GM18511 (cell line): ENCODE data around the gene KDM6A.
"Not testable (repeated sequence)": the region's sequence is repeated elsewhere in the genome, so short reads cannot be mapped to it uniquely, and the experiment has no call there.

Experiments used
- ATAC-seq: cut with Tn5 transposase; IDR thresholded peaks from one replicate; pipeline ENCODE4 v1.9.1; 2021; ENCODE audit warnings: mild to moderate bottlenecking, moderate library complexity; ENCODE audit not compliant: unreplicated experiment

The KDM6A gene

GRCh38 chrX:44884944-44885343, 12.0 kb downstream of the KDM6A start:
- ATAC-seq: no peak

GRCh38 chrX:44889824-44890223, 16.8 kb downstream of the KDM6A start:
- no peak for ATAC-seq

DNA sequence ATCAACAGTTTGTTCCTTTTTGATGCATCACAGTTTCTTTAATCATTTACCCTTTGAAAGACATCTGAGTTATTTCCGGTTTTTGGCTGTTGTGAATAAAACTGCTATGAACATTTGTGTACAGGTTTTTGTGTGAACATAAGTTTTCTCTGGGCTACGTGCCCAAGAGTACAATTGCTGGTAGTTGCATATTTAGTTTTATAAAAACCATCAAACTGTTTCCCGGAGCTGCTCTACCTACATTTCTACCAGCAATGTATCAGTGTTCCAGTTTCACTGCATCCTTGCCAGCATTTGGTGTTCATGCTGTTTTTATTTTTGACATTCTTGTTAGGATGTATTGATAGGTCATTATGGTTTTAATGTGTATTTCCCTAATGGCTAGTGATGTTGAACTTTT, 17.3 kb downstream of the KDM6A start:
- ATAC-seq: no peak

DNA sequence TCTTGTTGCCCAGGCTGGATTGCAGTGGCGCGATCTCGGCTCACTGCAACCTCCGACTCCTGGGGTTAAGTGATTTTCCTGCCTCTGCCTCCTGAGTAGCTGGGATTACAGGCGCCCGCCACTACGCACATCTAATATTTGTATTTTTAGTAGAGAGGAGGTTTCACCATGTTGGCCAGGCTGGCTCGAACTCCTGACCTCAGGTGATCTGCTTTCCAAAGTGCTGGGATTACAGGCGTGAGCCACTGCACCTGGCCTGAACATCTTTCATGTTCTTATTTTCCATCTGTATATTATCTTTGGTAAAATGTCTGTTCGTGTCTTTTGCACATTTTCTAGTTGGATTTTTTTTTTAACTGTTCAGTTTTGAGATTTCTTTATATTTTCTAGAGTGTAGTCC, 17.7 kb downstream of the KDM6A start:
- ATAC-seq: not testable (repeated sequence)

DNA sequence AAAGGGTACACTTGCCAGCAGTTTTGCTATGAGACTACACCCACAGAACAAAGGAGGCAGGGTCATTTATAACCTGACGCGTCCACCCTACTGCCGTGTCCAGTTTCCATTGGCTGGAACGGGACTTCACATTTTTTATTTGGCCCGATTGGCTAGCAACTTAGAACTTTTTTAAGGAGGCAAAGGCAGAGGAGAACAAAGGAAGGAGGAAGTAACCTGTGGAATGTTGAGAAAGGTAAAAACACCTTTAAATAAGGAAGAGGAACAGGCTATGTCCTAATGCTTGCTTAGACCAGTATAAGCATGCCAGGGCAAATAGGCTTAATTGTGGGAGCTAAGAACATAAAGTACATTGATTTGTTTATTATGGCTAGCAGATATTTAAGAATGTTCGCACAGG, 18.7 kb downstream of the KDM6A start:
- no peak for ATAC-seq

DNA sequence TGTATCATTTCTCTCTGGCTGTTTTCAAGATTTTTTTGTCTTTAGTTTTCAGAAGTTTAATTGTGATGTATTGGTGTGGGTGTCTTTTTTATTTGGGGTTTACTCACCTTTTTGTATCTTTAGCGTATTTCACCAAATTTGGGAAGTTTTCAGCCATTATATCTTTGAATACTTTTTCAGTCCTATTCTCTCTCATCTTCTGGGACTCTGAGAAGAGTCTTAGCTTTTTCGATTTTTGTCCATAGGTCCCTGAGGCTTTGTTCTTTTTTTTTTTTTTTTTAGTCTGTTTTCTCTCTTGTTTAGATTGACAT, 23.8 kb downstream of the KDM6A start:
- ATAC-seq: no peak

DNA sequence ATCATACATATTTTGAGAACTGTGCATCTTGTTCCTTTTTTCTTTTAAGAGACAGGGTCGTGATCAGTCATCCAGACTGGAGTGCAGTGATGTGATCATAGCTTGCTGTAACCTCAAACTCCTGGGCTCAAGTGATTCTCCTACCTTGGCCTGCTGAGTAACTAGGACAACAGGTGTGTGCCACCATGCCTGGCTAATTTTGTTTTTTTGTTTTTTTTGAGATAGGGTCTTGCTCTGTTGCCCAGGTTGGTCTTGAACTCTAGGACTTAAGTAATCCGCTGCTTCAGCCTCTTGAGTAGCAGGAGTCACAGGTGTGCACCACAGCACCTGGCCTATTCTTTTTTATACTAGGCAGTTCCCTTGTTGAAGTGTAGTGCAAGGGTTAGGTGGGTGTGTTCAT, 24.6 kb downstream of the KDM6A start:
- ATAC-seq: no peak

DNA sequence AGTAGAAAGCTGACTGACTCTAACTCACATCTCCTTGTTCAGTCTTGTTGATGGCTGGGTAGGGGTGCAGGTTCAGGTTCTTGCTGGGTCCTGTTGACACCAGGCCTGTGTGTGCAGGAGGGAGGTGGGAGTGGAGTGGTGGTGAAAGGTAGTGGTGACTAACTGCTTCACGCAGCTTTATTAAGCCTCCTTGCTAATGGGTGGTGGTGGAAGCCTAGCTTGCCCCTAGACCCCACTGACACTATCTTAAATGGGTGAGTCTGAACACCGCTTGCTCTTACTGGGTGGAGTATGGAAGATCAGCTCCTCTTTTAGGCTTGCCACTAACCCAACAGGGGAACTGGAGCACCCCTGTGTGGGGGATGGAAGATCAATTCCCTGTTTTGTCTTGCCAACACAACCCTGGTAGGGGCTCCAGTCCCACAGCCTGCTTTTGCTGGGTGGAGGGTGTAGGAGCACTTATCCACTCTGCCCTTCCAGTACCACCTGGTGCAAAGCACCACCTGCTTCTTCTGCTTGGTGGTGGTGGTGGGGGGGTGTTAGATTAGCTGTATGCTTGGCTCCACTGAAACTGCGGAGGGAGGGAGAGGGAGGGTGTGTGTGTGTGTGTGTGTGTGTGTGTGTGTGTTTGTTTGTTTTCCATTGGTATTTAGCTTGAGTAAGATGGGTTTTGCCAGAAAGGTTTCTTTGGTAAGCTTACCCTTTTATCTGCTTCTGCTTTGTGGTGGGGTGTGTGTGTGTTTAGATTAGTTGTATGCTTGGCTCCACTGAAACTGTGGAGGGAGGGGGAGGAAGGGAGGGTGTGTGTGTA, 25.6 kb downstream of the KDM6A start:
- peak; percentile 39 for ATAC-seq

DNA sequence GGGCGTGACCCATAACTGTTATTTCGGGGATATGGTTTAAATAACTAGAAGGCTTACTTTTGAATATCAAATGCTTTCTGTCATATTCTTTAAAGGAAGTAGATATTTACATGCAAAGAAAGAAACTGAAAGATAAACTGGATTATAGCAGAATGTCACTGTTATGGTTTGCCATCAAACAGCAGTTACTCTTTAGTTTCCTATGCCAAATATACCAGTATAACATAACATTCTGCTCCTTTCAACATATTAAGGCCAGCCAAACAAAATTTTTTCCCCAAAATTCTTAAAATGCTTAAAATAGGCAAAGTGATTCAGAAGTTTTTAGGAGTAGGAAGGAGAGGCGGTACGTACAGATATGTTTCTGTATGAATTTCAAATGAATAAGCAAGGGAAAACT, 27.0 kb downstream of the KDM6A start:
- ATAC-seq: no peak

DNA sequence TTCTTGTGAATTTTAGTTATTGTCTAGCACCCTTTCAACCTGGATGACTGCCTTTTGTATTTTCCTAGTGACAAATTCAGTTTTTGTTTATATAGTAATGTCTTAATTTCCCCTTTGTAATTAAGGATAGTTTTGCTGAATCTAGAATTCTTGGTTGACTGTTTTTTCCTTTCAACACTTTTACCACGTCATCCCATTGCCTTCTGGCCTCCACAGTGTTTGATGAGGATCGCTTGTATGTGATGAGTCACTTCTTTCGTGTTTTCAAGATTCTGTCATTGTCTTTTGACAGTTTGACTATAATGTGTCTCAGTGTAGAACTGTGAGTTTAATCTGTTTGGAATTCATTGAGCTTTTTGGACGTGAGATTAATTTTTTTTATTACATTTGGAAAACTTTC, 30.1 kb downstream of the KDM6A start:
- no peak for ATAC-seq

- peak; percentile 45 for ATAC-seq
Measured at GRCh38 chrX:44903830-44904530, 31.0 kb downstream of the KDM6A start.

GRCh38 chrX:44904542-44905115, 31.6 kb downstream of the KDM6A start:
- no peak for ATAC-seq

DNA sequence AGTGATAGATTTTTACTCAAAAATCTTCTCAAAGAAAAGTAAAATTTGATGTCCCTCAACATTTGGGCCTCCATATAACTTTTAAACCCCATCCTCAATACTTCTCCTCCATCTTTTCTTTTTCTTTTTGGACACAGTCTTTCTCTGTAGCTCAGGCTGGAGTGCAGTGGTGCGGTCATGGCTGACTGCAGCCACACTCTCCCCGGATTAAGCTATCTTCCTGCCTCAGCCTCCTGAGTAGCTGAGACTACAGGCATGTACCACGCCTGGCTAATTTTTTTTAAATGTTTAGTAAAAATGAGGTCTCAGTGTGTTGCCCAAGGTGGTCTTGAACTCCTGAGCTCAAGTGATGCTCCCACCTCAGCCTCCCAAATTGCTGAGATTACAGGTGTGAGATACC, 33.1 kb downstream of the KDM6A start:
- ATAC-seq: peak; percentile 68

DNA sequence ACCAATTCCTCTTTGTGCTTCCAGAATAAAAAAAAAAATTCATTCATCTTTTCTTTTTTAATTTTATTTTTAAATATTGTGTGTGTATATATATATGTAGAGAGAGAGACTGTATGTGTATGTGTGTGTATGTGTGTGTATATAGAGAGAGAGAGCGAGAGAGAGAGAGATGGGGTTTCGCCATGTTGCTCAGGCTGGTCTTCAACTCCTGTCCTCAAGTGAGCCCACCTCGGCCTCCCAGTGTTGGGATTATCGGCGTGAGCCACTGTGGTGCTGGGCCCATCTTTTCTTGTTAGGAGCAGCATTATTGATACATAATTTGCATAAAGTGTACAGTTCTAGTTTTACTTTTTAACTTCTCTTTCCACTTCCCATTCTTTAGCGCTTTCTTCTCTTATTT, 33.6 kb downstream of the KDM6A start:
- ATAC-seq: peak; percentile 36

DNA sequence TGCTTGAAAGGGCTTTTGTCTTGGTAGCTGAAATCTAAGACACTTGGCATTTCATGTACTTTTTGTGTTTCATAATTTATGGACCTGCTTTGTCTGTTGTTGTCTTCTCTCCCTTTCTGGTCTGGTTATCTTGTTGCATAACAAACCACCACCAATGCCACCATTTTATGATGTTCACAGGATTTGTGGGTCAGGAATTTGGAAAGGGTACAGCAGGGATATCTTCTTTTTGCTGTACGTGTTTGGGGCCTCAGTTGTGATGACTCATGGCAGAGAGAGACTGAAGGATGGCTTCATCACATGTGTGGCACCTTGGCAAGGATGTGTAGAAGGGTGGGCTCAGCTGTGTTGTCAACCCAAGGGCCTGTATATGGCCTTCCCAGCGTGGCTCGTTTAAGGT, 35.2 kb downstream of the KDM6A start:
- ATAC-seq: no peak

GRCh38 chrX:44908827-44909226, 35.8 kb downstream of the KDM6A start:
- ATAC-seq: no peak

GRCh38 chrX:44910508-44910907, 37.5 kb downstream of the KDM6A start:
- not testable (repeated sequence) for ATAC-seq

DNA sequence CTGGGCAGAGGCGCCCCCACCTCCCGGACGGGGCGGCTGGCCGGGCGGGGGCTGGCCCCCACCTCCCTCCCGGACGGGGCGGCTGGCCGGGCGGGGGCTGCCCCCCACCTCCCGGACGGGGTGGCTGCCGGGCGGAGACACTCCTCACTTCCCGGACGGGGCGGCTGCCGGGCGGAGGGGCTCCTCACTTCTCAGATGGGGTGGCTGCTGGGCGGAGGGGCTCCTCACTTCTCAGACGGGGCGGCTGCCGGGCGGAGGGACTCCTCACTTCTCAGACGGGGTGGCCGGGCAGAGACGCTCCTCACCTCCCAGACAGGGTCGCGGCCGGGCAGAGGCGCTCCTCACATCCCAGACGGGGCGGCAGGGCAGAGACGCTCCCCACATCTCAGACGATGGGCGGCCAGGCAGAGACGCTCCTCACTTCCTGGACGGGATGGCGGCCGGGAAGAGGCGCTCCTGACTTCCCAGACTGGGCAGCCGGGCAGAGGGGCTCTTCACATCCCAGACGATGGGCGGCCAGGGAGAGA, 38.1 kb downstream of the KDM6A start:
- not testable (repeated sequence) for ATAC-seq

DNA sequence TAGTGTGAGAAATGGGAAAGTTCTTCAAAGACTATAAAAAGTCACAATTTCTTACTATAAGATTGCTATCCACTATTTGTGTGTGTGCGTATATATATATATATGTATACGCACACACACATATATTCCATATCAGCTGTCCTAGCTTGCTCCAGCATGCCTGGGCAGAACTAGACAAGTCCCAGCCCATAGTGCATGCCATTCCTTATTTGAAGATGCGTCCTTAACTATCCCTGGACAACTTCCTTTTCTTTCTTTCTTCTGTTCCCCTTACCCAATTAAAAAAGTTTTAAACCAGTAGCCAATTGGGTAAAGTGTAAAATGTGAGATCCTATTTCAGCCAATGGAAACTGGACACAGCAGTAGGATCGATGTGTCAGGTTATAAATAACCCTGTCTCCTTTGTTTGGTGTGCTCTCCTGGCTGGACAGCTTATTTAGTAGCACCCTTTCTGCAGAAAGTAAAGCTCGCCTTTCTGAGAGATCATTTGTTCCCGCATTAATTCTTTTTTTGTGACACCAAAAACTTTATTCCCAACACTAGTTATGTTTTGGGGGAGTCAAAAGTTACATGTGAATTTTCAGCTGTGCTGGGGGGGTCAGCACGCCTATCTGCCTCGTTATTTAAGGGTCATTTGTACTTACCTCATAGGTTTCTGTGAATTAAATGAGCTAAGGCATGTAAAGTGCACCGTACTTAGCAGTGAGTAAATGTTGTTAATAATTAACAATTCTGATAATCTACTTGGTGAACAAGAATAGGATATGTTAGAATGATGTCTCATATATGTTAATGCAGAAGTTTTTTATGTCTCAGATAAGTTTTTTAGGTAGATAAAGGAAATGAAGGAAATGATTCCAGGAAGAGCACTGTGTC, 40.9 kb downstream of the KDM6A start:
- ATAC-seq: peak; percentile 68

GRCh38 chrX:44914532-44915198, 41.7 kb downstream of the KDM6A start:
- ATAC-seq: peak; percentile 95
